B cell (primary cell): ENCODE measurements around the gene ARHGAP31.

Source experiments
- CTCF ChIP-seq: fragments of 200-600 bp; IDR thresholded peaks from one replicate; pipeline ENCODE4 v1.8.0; 2022; ENCODE audit warnings: antibody characterized with exemption, mild to moderate bottlenecking
- EZH2 ChIP-seq: IDR thresholded peaks from 2 replicates; pipeline ENCODE4 v1.6.1; 2012; ENCODE audit warnings: borderline replicate concordance, low read depth, mild to moderate bottlenecking, moderate library complexity, low read length; ENCODE audit not compliant: insufficient read depth, poor library complexity, severe bottlenecking

- no peak for TF ChIP-seq CTCF
- no peak for TF ChIP-seq EZH2
Observed at GRCh38 chr3:119443179-119443578, 149.0 kb downstream of the ARHGAP31 start.
